Left hindlimb (tissue), 1 donor: ENCODE measurements around the gene MRPL55.

Experiments
- DNase-seq: peaks from one replicate; pipeline ENCODE4 v3.0.0-alpha.2; 2018

MRPL55 gene

GRCh38 chr1:228109073-228109961 lies at the start of gene MRPL55:
Gene MRPL55 (minus strand): TSS chr1:228109299. CDS start chr1:228108260, 1,039 bp downstream.
- peak; percentile 99 for DNase-seq

- peak; percentile 30 for DNase-seq
These were observed 49.3 kb upstream of the MRPL55 start for GRCh38 chr1:228158151-228159007.

GRCh38 chr1:228157729-228158126 lies 48.6 kb upstream of the MRPL55 start:
- no peak for DNase-seq

GRCh38 chr1:228156941-228157728 lies 48.0 kb upstream of the MRPL55 start:
- no peak for DNase-seq

- no peak for DNase-seq
These were observed 47.4 kb upstream of the MRPL55 start for GRCh38 chr1:228156515-228156881.

GRCh38 chr1:228155596-228156514 lies 46.8 kb upstream of the MRPL55 start:
- DNase-seq = no peak

- DNase-seq = no peak
These were observed 45.8 kb upstream of the MRPL55 start for GRCh38 chr1:228154670-228155571.

GRCh38 chr1:228154021-228154669 lies 45.0 kb upstream of the MRPL55 start:
- DNase-seq = no peak

GRCh38 chr1:228152918-228153258 lies 43.8 kb upstream of the MRPL55 start:
- DNase-seq = peak; percentile 29

- peak; percentile 29 for DNase-seq
These were observed 43.2 kb upstream of the MRPL55 start for GRCh38 chr1:228152097-228152917.

GRCh38 chr1:228151180-228151925 lies 42.3 kb upstream of the MRPL55 start:
- DNase-seq = peak; percentile 30

GRCh38 chr1:228150461-228151179 lies 41.5 kb upstream of the MRPL55 start:
- peak; percentile 91 for DNase-seq

GRCh38 chr1:228150120-228150460 lies 41.0 kb upstream of the MRPL55 start:
- no peak for DNase-seq

- DNase-seq = no peak
These were observed 40.5 kb upstream of the MRPL55 start, which contains the start of gene GJC2 for GRCh38 chr1:228149406-228150119. Gene GJC2 (plus strand): TSS chr1:228149930. CDS start chr1:228157759, 7,829 bp downstream.

- DNase-seq = no peak
These were observed 39.9 kb upstream of the MRPL55 start for GRCh38 chr1:228148935-228149405.

GRCh38 chr1:228148196-228148861 lies 39.2 kb upstream of the MRPL55 start:
- no peak for DNase-seq
